Activated naive CD8-positive, alpha-beta T cell treated with anti-CD3 and anti-CD28 coated beads, Interleukin-2, amount 10 ng/mL, durations not matched to agents 7 days and 5 days (primary cell): ENCODE measurements around the gene SARDH. TPM values are rescaled to one million over a fixed set of nuclear protein-coding genes. Genes with fewer than 3 reads are reported as not detected.
"Not testable (repeated sequence)": the region's sequence is repeated elsewhere in the genome, so short reads cannot be mapped to it uniquely, and the experiment has no call there.

ENCODE experiments used
- ATAC-seq: fragments of 150-1000 bp; cut with Tn5 transposase; one replicate; pipeline ENCODE4 v1.10.0; 2021; ENCODE audit warnings: low read depth, moderate library complexity
- POLR2A ChIA-PET: fragments of 350-600 bp; sonication (Branson Sonifier 250); formaldehyde crosslinking; loops from one replicate; lab custom pipeline; 2021; ENCODE audit warnings: antibody characterized with exemption; lab: Charles Lee
- DNase-seq: peaks from one replicate; pipeline ENCODE4 v3.0.0; 2021
- H3K27ac Mint-ChIP-seq: one replicate; pipeline ENCODE4 v1.8.0; 2022; ENCODE audit warnings: mild to moderate bottlenecking, mixed read lengths
- H3K27me3 Mint-ChIP-seq: one replicate; pipeline ENCODE4 v1.8.0; 2022; ENCODE audit warnings: mild to moderate bottlenecking, moderate library complexity, mixed read lengths
- H3K36me3 Mint-ChIP-seq: one replicate; pipeline ENCODE4 v1.8.0; 2021; ENCODE audit warnings: mild to moderate bottlenecking, mixed read lengths
- H3K4me1 Mint-ChIP-seq: one replicate; pipeline ENCODE4 v1.8.0; 2021; ENCODE audit warnings: mixed read lengths
- H3K4me3 Mint-ChIP-seq: one replicate; pipeline ENCODE4 v1.8.0; 2022; ENCODE audit warnings: mild to moderate bottlenecking, moderate library complexity, mixed read lengths
- H3K9me3 Mint-ChIP-seq: one replicate; pipeline ENCODE4 v1.8.0; 2021; ENCODE audit warnings: mixed read lengths
- total RNA-seq, 2 experiments: library from RNA; stranded (reverse); gene quantifications; one replicate each; pipeline ENCODE4 v1.2.3, GENCODE V29; 2021

SARDH gene
- total RNA-seq, 2 experiments from 2014 or later = 1.6 to 2.3 TPM

- no peaks in the 10 kb centered on the region for H3K9me3 Mint-ChIP-seq
- H3K27me3 Mint-ChIP-seq = no peaks in the 10 kb centered on the region
- H3K4me1 Mint-ChIP-seq = peaks cover 30% of the 10 kb centered on the region
- H3K36me3 Mint-ChIP-seq = no peaks in the 10 kb centered on the region
- H3K27ac Mint-ChIP-seq = peak overlapping the region; percentile 99
- DNase-seq (peak; percentile 58), ATAC-seq (peak; percentile 99)
- H3K4me3 Mint-ChIP-seq = peak overlapping the region; percentile 71
- POLR2A ChIA-PET = interaction anchor here (1.0 to 1.3 kb wide), 3 partner anchors 16 to 24 kb away, joined by 3 to 8 read pairs (median 5); no protein-coding TSS in a partner anchor
Observed at GRCh38 chr9:133677126-133678010, 60.8 kb downstream of the SARDH start.

GRCh38 chr9:133676450-133676849, 61.7 kb downstream of the SARDH start:
- Mint-ChIP-seq H3K27ac (peak overlapping the region; percentile 99), H3K9me3 (no peaks in the 10 kb centered on the region), H3K4me3 (no peak overlapping the region), H3K36me3 (no peaks in the 10 kb centered on the region), H3K4me1 (peaks cover 26% of the 10 kb centered on the region), H3K27me3 (no peaks in the 10 kb centered on the region)
- DNase-seq (no peak), ATAC-seq (no peak)
- POLR2A ChIA-PET = interaction anchor here (1.0 to 1.3 kb wide), 3 partner anchors 17 to 24 kb away, joined by 3 to 8 read pairs (median 5); no protein-coding TSS in a partner anchor

- H3K9me3 Mint-ChIP-seq, H3K36me3 Mint-ChIP-seq, H3K27me3 Mint-ChIP-seq, H3K4me3 Mint-ChIP-seq, POLR2A ChIA-PET, ATAC-seq, DNase-seq: not testable (repeated sequence)
- Mint-ChIP-seq H3K27ac (peak overlapping the region; percentile 99), H3K4me1 (peaks cover 26% of the 10 kb centered on the region)
Observed at GRCh38 chr9:133675796-133676195, 62.4 kb downstream of the SARDH start.

GRCh38 chr9:133674091-133674490, 64.1 kb downstream of the SARDH start:
- Mint-ChIP-seq H3K9me3 (no peaks in the 10 kb centered on the region), H3K4me1 (peaks cover 26% of the 10 kb centered on the region), H3K27me3 (no peaks in the 10 kb centered on the region), H3K4me3 (no peak overlapping the region), H3K36me3 (no peaks in the 10 kb centered on the region), H3K27ac (no peak overlapping the region)
- ATAC-seq = no peak
- POLR2A ChIA-PET = interaction anchor here (2.6 kb wide), 1 partner anchor 9 kb away, joined by 11 read pairs; no protein-coding TSS in a partner anchor
- DNase-seq = no peak

- Mint-ChIP-seq H3K27me3 (no peaks in the 10 kb centered on the region), H3K27ac (no peak overlapping the region), H3K9me3 (no peaks in the 10 kb centered on the region), H3K4me3 (no peak overlapping the region), H3K36me3 (no peaks in the 10 kb centered on the region), H3K4me1 (peaks cover 24% of the 10 kb centered on the region)
- no peak for ATAC-seq
- POLR2A ChIA-PET = interaction anchor here (1.1 to 2.6 kb wide), 2 partner anchors 10 to 28 kb away, joined by 3 to 11 read pairs; no protein-coding TSS in a partner anchor
- no peak for DNase-seq
Observed at GRCh38 chr9:133673258-133673655, 64.9 kb downstream of the SARDH start.

- Mint-ChIP-seq H3K27me3 (no peaks in the 10 kb centered on the region), H3K9me3 (no peaks in the 10 kb centered on the region), H3K4me3 (no peak overlapping the region), H3K36me3 (no peaks in the 10 kb centered on the region), H3K27ac (no peak overlapping the region), H3K4me1 (peaks cover 23% of the 10 kb centered on the region)
- ATAC-seq (no peak), DNase-seq (no peak)
- POLR2A ChIA-PET = interaction anchor here (1.1 to 2.6 kb wide), 2 partner anchors 11 to 29 kb away, joined by 3 to 11 read pairs; no protein-coding TSS in a partner anchor
Observed at GRCh38 chr9:133672503-133673257, 65.5 kb downstream of the SARDH start.

GRCh38 chr9:133671371-133671770, 66.8 kb downstream of the SARDH start:
- H3K4me1 Mint-ChIP-seq = peaks cover 10% of the 10 kb centered on the region
- POLR2A ChIA-PET = no interaction called here
- ATAC-seq (no peak), DNase-seq (no peak)
- H3K36me3 Mint-ChIP-seq = no peaks in the 10 kb centered on the region
- H3K9me3 Mint-ChIP-seq = no peaks in the 10 kb centered on the region
- no peak overlapping the region for H3K4me3 Mint-ChIP-seq
- peak overlapping the region; percentile 48 for H3K27ac Mint-ChIP-seq
- no peaks in the 10 kb centered on the region for H3K27me3 Mint-ChIP-seq

GRCh38 chr9:133670466-133670865, 67.7 kb downstream of the SARDH start:
- ATAC-seq = no peak
- H3K9me3 Mint-ChIP-seq = no peaks in the 10 kb centered on the region
- H3K36me3 Mint-ChIP-seq = no peaks in the 10 kb centered on the region
- no peak for DNase-seq
- peaks cover 2% of the 10 kb centered on the region for H3K4me1 Mint-ChIP-seq
- POLR2A ChIA-PET = no interaction called here
- H3K27me3 Mint-ChIP-seq = no peaks in the 10 kb centered on the region
- no peak overlapping the region for H3K27ac Mint-ChIP-seq
- no peak overlapping the region for H3K4me3 Mint-ChIP-seq

GRCh38 chr9:133669182-133669801, 68.9 kb downstream of the SARDH start:
- no peaks in the 10 kb centered on the region for H3K36me3 Mint-ChIP-seq
- no peak for DNase-seq
- ATAC-seq = no peak
- no peaks in the 10 kb centered on the region for H3K27me3 Mint-ChIP-seq
- no peaks in the 10 kb centered on the region for H3K4me1 Mint-ChIP-seq
- peak overlapping the region; percentile 25 for H3K27ac Mint-ChIP-seq
- H3K4me3 Mint-ChIP-seq = no peak overlapping the region
- POLR2A ChIA-PET = no interaction called here
- H3K9me3 Mint-ChIP-seq = no peaks in the 10 kb centered on the region

GRCh38 chr9:133667759-133668450, 70.2 kb downstream of the SARDH start:
- no peaks in the 10 kb centered on the region for H3K27me3 Mint-ChIP-seq
- no peaks in the 10 kb centered on the region for H3K9me3 Mint-ChIP-seq
- ATAC-seq = peak; percentile 32
- no peaks in the 10 kb centered on the region for H3K36me3 Mint-ChIP-seq
- POLR2A ChIA-PET = no interaction called here
- no peaks in the 10 kb centered on the region for H3K4me1 Mint-ChIP-seq
- H3K4me3 Mint-ChIP-seq = no peak overlapping the region
- no peak for DNase-seq
- no peak overlapping the region for H3K27ac Mint-ChIP-seq

- Mint-ChIP-seq H3K27me3 (no peaks in the 10 kb centered on the region), H3K4me1 (no peaks in the 10 kb centered on the region)
- POLR2A ChIA-PET = no interaction called here
Observed at GRCh38 chr9:133666845-133667244, 71.3 kb downstream of the SARDH start.

GRCh38 chr9:133666387-133666786, 71.8 kb downstream of the SARDH start:
- no peaks in the 10 kb centered on the region for H3K9me3 Mint-ChIP-seq
- DNase-seq (no peak), ATAC-seq (no peak)
- H3K4me1 Mint-ChIP-seq = no peaks in the 10 kb centered on the region
- H3K36me3 Mint-ChIP-seq = no peaks in the 10 kb centered on the region
- no peaks in the 10 kb centered on the region for H3K27me3 Mint-ChIP-seq
- H3K4me3 Mint-ChIP-seq = no peak overlapping the region
- POLR2A ChIA-PET = no interaction called here
- H3K27ac Mint-ChIP-seq = no peak overlapping the region

More at GRCh38 chr9:133666845-133667244, 71.3 kb downstream of the SARDH start:
- Mint-ChIP-seq H3K4me3 (no peak overlapping the region), H3K9me3 (no peaks in the 10 kb centered on the region), H3K36me3 (no peaks in the 10 kb centered on the region), H3K27ac (no peak overlapping the region)
- ATAC-seq (no peak), DNase-seq (no peak)
